Heart left ventricle (tissue), 16 donors: ENCODE measurements around the gene PIAS4. TPM values are rescaled to one million over a fixed set of nuclear protein-coding genes. Genes with fewer than 3 reads are reported as not detected.

Source experiments
- ATAC-seq, 4 donors: fragments of 200-7000 bp; cut with Tn5 transposase; one replicate each; pipeline ENCODE4 v1.9.1; 2020 to 2022; ENCODE audit warnings: moderate library complexity in 4 of 4, mild to moderate bottlenecking in 3 of 4, moderate number of reproducible peaks in 1 of 4
- DNase-seq, 5 donors: peaks; one replicate each; pipeline ENCODE4 v3.0.0-alpha.2; 2020
- H3K27ac ChIP-seq, 12 donors: fragments of 200-600 bp; sonication (generic) in 4 of 12; one replicate each; pipeline versions ENCODE4 v1.5.0 to v1.8.0; 2016 to 2022; ENCODE audit warnings: mild to moderate bottlenecking in 2 of 12
- H3K27me3 ChIP-seq, 9 donors: fragments of 200-600 bp; sonication (generic) in 2 of 9; one replicate each; pipeline versions ENCODE4 v1.5.1 to v1.8.0; 2016 to 2022; ENCODE audit warnings: mild to moderate bottlenecking in 3 of 9
- H3K36me3 ChIP-seq, 9 donors: fragments of 200-600 bp; sonication (generic) in 2 of 9; one replicate each; pipeline versions ENCODE4 v1.5.0 to v1.8.0; 2018 to 2022; ENCODE audit warnings: mild to moderate bottlenecking in 2 of 9
- H3K4me1 ChIP-seq, 12 donors: fragments of 200-600 bp; sonication (generic) in 4 of 12; one replicate each; pipeline versions ENCODE4 v1.5.0 to v1.8.0; 2016 to 2022; ENCODE audit warnings: mild to moderate bottlenecking in 3 of 12
- H3K4me3 ChIP-seq, 12 donors: fragments of 200-600 bp; sonication (generic) in 4 of 12; one replicate each; pipeline versions ENCODE4 v1.5.0 to v1.8.0; 2017 to 2022; ENCODE audit warnings: mild to moderate bottlenecking in 9 of 12, moderate library complexity in 4 of 12
- H3K9me3 ChIP-seq, 12 donors: fragments of 200-600 bp; sonication (generic) in 4 of 12; one replicate each; pipeline versions ENCODE4 v1.5.0 to v1.8.0; 2016 to 2022; ENCODE audit warnings: mild to moderate bottlenecking in 1 of 12
- CTCF ChIP-seq, 12 donors: fragments of 200-600 bp; sonication (generic) in 4 of 12; IDR thresholded peaks; one replicate each; pipeline versions ENCODE4 v1.5.0 to v1.8.0; 2018 to 2022; ENCODE audit warnings: antibody characterized with exemption in 12 of 12, mild to moderate bottlenecking in 5 of 12
- POLR2A ChIP-seq, 2 donors: fragments of 450-650 bp; IDR thresholded peaks; one replicate each; pipeline ENCODE4 v1.6.1; 2017; ENCODE audit warnings: antibody characterized with exemption in 2 of 2, mild to moderate bottlenecking in 2 of 2, moderate library complexity in 2 of 2
- WGBS, 4 donors: extraction: QIAGEN DNeasy Blood & Tissue Kit in 2 of 4; methylation state at CpG; one replicate each; pipeline versions ENCODE4 v1.1.5 to v1.1.7; 2013 to 2018; 5-methylcytosine and 5-hydroxymethylcytosine counted together
- intact Hi-C, 10 donors: fragments of 100-400 bp; cut with DNase I; formaldehyde crosslinking; loops; one replicate each; pipeline versions ENCODE4 v1.11.1 to v1.14.2; 2022
- polyA plus RNA-seq, 2 donors: library from polyadenylated mRNA; stranded (reverse); fragments of 200-250 nt; gene quantifications; one replicate each; pipeline ENCODE4 v1.2.3, GENCODE V29; 2013
- total RNA-seq, 9 donors: library from RNA; depleted of rRNA in 2 of 9; stranded (reverse); fragments of >200 nt in 2 of 9; fragmentation: NEBNext Ultra II Directional in 3 of 9; extraction: Animal tissue kit (Norgen Biotek cat#: 25700) in 3 of 9; gene quantifications; one replicate each; pipeline versions ENCODE4 v1.1.0 to v1.2.4, GENCODE V29; 2016 to 2023
- donor health status: ischemic (EF 13 %, LVEDD 7.1; RV severe dilation, severe dysfunction).
- donor health status: healthy with polysubstance abuse.
- donor health status: DM: no; HTN: yes; CAD: no.
- donor health status: DM: no; HTN: no; CAD: no.
- donor health status: ischemic (EF 25% LVEDD 6.9; RV normal size, moderate dysfunction).
- donor health status: ischemic (EF 25% LVEDD 5.7; RV mildly dilated, moderate dysfunction).
- donor health status: healthy.
- donor health status: DM: yes; HTN: yes; CAD: no.
- donor health status: ischemic (EF 35%, LVEDD 5.7; RV mildly dilated, moderate dysfunction).
- donor health status: nonischemic (EF 11% LVEDD 7.7; RV severe dilation, severe dysfunction).
- donor health status: DM: yes; HTN: yes; CAD: no.
- donor health status: PGD.
- donor health status: ischemic (EF 29% LVEDD 5.4; RV normal size, mild dysfunction).
- donor health status: nonischemic (EF 23%, LVEDD 6.1; RV moderate dilation, normal function).

Gene PIAS4
- total and polyA plus RNA-seq, 11 donors = 12.3 to 19.1 (median 15.3) TPM

DNA sequence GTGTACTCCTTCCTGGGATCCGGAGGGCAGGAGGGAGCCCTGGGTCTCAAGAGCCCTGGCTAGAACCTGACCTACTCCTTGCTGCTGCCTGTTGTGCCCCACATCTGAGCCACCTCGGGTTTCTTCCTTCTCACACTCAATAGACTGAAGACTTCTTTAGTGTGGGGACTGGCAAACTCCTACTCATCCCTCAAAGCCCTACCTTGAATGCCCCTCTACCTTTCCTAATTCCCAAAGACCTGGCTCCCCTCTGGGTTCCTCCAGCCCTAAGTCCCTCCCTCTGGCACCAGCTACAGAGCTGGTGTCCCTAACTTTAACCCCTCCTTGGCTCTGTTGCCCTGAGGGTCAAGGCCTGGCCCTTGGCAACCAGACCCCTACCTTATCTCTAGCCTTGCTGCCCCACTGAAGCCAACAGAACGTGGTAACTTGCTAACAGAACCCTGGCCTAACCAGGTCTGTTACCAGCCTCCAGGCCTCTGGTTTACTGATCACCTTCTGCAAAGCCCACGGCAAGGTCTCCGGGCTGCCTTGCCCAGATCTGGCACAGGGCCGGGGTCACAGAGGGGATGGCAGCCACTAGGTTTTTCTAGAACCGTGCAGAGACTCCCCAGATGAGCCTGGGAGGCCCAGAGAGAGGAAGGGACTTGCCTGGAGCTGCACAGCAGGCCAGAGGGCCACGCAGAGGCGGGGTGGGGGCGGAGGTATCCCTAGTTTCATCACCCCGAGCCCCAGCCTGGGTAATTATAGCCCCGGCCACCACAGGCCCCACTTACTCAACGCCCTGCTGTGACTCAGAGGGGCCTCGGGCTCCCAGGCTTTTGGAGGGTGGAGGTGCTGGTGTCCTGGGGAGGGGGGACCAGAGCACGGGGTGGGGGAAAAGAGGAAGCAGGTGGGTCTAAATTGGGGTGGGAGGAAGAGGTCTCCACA lies 43.9 kb downstream of the PIAS4 start:
- no peaks in the 10 kb centered on the region for H3K9me3 ChIP-seq
- H3K27ac ChIP-seq = peak overlapping the region in 11 of 12 donors; percentile 32 to 78 (median 59)
- TF ChIP-seq CTCF (IDR thresholded peaks at IDR 0.05) = no peak
- TF ChIP-seq POLR2A (IDR thresholded peaks at IDR 0.05) = no peak
- H3K4me1 ChIP-seq = peaks cover 0 to 54% (median 30%) of the 10 kb centered on the region in 12 donors
- H3K36me3 ChIP-seq = peaks cover 0 to 93% (median 60%) of the 10 kb centered on the region in 9 donors
- peak in 2 of 4 donors; percentile 5 to 6 for ATAC-seq
- 75 to 91% (median 88%) methylated on average over 9 to 15 of the region's 15 CpGs for whole genome bisulfite sequencing, 4 donors
- H3K27me3 ChIP-seq = no peaks in the 10 kb centered on the region
- intact Hi-C loops = loop anchor here in 2 of 10 donors (5.0 kb wide), 1 partner anchor 34 kb away; no protein-coding TSS in a partner anchor
- DNase-seq = no peak
- no peak overlapping the region for H3K4me3 ChIP-seq

DNA sequence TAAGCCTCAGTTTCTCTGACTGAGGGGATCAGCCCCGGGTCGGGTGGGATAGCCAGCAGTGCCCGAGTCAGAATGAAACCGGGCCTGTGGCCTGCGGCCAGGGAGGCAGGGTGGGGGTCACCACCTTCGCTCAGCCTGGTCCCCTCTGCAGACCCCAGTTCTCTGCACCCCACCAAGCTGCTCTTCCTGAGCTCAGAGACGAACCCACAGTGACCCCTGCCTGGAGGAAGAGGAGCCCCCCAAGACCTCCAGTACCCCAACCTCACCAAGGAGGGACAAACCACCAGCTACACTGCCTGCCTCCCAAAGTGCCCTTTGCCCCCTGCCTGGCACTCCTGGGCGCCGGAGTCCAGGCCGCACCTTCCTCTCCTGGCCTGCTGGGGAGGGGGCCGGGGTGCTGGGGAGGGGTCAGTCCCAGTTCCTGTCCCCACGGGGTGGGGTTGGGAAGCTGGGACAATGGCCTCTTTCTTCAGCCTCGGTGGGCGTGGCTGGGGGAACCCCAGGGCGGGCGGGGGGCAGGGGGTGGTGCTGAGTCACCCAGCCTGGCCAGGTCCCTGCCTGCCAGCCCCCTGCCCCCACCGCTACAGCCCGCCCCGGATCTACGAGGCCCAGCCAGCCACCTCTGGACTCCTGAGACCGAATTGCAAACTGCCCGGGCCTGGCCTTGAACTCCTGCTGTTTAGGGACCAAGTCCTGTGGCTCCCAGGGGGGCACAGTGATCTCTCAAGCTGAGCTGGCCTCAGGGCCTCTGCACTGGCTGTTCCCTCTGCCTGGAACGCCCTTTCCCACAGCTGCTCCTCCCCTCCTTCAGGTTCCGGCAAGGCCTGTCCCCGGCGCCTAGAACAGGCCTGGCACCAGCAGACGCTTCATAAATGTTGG lies 44.8 kb downstream of the PIAS4 start:
- intact Hi-C loops = loop anchor here in 2 of 10 donors (5.0 kb wide), 1 partner anchor 35 kb away; no protein-coding TSS in a partner anchor
- Histone ChIP-seq H3K4me1 (peaks cover 0 to 58% (median 30%) of the 10 kb centered on the region in 12 donors), H3K36me3 (peaks cover 0 to 84% (median 51%) of the 10 kb centered on the region in 9 donors), H3K4me3 (peak overlapping the region in 4 of 12 donors; percentile 2 to 26 (median 12)), H3K27ac (peak overlapping the region in 11 of 12 donors; percentile 32 to 78 (median 59)), H3K9me3 (no peaks in the 10 kb centered on the region), H3K27me3 (no peaks in the 10 kb centered on the region)
- ATAC-seq (peak in 3 of 4 donors; percentile 31 to 66 (median 45)), DNase-seq (peak in 4 of 5 donors; percentile 55 to 70 (median 59))
- 48 to 64% (median 55%) methylated on average over 18 to 27 of the region's 27 CpGs for WGBS, 4 donors
- TF ChIP-seq POLR2A (IDR thresholded peaks at IDR 0.05) (no peak), CTCF (IDR thresholded peaks at IDR 0.05) (no peak)

DNA sequence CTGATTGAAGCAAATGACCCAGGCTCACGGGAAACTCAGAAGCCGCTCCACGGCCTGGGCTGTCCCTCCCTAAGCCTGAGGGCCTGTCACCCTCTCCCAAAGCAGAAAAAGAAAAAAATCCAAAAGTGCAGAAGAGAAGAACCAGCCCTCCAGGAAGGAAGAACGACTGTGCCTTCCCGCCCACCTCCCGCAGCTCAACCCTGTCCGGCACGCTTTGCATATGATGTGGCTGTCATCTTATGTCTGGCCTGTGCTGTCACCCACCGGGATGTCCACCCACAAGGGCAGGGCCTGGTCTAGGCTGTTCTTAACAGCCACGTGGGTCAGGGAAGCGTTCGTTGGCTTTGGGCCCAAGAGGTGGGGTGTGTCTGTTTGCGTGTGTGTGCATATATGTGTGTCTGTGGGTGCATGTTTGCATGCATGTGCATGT lies 45.5 kb downstream of the PIAS4 start:
- intact Hi-C loops = loop anchor here in 2 of 10 donors (5.0 kb wide), 1 partner anchor 36 kb away; no protein-coding TSS in a partner anchor
- TF ChIP-seq CTCF (IDR thresholded peaks at IDR 0.05) (no peak), POLR2A (IDR thresholded peaks at IDR 0.05) (no peak)
- H3K27ac ChIP-seq = peak overlapping the region in 11 of 12 donors; percentile 32 to 78 (median 59)
- no peaks in the 10 kb centered on the region for H3K9me3 ChIP-seq
- no peaks in the 10 kb centered on the region for H3K27me3 ChIP-seq
- peaks cover 0 to 64% (median 33%) of the 10 kb centered on the region in 12 donors for H3K4me1 ChIP-seq
- peak overlapping the region in 5 of 12 donors; percentile 2 to 26 (median 8) for H3K4me3 ChIP-seq
- peaks cover 0 to 79% (median 45%) of the 10 kb centered on the region in 9 donors for H3K36me3 ChIP-seq
- ATAC-seq (no peak), DNase-seq (peak in 1 of 5 donors; percentile 18)
- 18 to 43% (median 24%) methylated on average over 13 of the region's 13 CpGs for WGBS, 4 donors
